Amniotic stem cell (primary cell): ENCODE measurements around the gene CFAP77.
"Not testable (repeated sequence)": the region's sequence is repeated elsewhere in the genome, so short reads cannot be mapped to it uniquely, and the experiment has no call there.

ENCODE experiments used
- DNase-seq: peaks from one replicate; lab custom pipeline; 2025; lab: John Stamatoyannopoulos, UW

Gene CFAP77

DNA sequence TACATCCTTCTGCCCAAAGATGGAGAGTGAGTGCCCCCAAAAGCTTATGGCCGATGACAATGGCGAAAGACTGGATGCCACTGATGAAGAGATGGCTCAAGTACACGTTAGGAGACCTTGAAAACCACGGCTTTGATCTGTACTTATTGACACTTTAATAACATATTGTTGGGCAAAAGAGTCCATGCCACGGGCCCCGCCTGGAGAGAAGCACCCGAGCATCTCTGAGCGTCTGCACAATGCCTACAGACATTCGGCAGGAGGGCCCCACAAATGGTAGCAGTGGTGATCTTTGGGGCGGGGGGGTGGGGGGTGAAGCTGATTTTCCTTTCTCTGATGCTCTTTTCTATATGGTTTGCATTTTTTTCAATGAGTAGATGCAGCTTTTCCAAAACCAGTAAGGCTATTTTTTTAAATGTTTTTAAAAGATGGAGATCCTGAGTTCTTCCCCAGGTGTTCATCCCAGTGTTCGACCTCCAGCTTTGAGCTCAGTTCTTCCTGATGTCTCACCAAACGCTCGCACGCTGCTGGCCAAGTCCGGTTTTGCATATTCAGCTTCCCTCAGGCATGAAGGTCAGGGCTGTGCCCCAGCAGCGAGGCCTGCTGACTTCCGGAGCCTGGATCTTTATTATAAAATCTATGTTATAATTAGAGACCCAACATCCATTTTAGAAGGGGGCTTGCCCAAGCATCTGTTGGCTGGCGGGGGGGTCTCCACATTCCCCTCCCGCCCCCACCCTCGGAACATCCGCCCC, 138.1 kb downstream of the CFAP77 start:
- DNase-seq = no peak

DNA sequence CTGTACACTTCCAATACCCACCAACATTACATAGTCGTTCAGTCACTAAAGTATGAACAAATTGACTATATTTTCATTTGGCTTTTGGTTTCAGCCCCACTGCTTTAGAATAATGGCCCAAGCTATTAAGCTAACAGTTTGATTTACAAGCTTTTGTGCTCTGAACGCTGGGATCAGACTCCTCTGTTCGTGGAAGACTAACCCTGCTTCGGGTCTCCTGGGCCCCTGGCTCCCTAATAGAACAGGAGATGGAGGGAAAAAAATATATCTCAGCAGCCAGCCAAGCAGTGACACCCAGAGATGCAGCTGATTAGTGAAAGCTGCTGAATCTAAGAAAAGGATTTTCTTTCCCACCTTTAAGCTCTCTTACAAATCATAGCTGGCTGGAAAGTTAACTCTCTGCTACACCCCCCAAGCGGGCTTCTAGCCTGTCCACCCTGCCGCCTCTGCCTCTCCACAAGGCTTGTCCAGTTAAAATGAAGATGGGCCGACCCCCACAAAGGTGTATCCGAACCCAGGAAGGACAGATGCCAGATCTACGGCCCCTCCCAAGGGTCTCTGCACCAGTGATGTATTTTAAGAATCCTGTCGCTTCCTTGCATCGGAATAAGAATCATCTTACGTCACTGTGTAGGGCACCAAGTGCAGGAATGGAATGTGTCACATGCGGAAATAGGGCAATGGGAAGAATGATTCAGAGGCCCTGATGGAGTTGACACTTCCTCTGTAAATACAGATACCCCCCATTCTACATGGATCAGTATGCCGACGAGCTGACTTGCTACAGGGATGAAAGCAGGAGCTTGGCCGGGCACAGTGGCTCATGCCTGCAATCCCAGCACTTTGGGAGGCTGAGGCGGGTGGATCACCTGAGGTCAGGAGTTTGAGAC, 139.0 kb downstream of the CFAP77 start:
- no peak for DNase-seq

DNA sequence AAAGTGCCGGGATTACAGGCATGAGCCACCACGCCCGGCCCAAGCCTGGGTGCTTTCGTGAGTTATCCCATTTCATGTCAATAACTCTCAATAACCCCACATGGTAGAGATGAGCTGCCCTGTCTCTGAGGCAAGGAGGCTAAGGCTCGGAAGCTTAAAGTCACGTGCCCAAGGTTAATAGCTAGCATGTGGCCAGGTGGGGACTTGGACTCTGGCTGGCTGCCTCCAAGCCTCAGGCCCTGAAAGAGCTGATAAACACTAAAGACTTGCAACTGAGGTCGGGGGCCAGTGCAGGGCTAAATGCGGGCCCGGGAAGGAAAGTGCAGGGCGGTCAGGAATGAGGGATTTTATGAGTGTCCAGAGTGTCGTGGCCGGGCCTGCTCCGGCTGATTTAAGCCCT, 141.5 kb downstream of the CFAP77 start:
- no peak for DNase-seq

DNA sequence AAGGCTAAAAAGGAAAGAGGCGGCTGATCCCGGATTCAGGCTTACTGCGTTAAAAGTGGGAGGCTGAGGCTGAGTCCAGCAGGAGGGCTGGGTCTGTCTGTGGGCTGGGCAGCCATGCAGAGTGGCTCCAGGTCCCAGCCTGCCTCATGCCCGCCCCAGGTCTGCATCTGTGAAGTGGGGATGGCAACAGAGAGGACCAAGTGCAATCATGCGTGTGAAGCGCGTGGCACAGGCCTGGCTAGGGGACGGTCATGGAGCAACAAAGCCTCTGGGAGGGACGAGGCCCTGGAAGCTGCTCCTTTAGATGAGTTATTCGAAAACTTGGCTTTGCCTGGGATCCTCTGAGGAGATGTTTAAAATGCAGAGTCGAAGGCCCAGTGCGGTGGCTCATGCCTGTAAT, 142.0 kb downstream of the CFAP77 start:
- DNase-seq = no peak

DNA sequence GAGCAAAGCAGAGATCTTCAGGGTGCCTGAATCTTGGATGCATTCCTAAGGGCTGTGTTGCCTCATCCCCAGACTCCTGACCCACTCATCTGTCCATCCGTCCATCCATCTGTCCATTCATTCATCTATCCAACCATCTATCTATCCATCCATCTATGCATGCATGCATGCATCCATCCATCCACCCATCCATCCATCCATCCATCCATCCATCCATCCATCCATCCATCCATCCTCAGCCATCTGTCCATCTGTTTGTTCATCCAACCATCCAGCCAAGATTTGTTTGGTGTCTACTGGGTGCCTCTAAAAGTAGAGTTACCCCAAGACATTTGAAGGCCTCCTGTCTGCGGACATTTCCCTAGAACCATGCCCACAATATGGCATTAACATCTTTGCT, 144.7 kb downstream of the CFAP77 start:
- DNase-seq = no peak

DNA sequence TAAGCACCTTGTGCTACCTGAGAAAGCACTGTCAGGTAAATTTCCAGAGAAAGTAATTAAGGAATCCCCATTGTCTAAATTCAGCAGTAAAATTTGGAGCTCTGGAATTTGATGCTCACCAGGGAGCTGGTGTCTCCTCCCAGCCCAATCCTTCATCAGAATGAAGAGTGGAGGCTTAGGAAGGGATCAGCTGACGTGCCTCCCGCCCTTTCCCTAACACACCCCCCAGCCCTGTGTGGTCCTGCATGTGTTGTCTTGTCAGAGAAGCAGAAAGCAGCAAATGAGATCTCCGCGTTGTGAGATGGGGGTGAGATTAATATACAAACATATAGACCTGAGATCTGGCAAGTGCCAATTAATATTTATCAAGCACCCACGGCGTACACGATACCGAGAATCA, 145.5 kb downstream of the CFAP77 start:
- DNase-seq = no peak

DNA sequence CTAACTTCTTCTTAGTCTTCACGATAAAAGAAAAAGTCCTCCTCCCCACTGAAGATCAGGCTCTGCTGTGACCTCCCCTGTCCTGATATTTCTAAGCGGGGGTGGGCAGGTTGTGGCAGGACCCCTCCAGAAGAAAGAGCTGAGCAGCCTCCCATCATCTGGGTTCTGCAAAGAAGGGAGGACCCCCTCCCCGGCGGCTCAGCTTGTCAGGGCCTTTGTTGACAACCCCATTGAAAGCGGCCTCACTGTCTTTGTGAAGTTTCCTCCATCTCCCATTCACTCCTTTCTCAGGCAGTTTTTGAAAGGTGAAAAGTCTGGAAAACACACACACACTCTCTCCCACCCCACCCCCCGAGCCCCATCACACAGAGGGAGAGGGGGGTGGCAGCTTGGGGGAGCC, 146.2 kb downstream of the CFAP77 start:
- no peak for DNase-seq

DNA sequence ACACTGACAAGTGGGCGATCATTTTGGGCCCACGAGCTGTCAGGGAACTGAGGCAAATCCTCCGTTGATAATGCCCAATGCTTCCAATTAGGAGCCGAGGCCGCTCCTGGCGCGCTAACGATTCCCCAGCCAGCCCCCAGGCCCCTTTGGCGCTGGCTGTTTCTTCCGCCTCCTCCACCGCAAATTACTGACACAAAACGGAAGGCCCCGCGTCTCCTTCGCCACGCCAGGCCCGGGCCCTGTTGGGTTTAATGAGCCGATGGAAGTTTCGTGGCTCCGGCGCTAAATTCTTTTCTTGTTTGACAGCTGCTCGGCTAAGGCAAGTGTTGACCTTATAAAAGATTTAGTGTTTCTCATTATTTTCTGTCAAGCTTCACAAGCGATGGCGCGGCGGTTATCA, 146.7 kb downstream of the CFAP77 start:
- no peak for DNase-seq

DNA sequence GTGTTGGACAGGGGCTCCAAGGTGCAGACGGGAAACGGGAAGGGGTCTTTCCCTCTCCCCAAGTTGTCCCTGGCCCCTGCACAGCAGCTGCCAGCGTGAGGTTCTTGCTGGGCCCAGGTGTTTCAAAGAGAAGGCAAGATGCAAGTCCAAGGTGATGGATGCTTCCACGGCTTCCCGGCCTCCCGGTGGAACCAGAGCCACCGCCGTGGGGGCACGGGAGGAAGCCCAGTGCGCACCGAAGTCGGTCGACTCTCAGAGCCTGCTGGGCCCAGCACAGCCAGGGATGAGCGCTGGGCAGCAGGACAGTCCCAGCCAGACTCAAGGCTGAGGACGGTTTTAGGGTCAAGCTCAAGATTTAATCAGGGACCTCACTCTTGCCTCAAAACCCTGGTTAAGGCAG, 147.1 kb downstream of the CFAP77 start:
- no peak for DNase-seq

DNA sequence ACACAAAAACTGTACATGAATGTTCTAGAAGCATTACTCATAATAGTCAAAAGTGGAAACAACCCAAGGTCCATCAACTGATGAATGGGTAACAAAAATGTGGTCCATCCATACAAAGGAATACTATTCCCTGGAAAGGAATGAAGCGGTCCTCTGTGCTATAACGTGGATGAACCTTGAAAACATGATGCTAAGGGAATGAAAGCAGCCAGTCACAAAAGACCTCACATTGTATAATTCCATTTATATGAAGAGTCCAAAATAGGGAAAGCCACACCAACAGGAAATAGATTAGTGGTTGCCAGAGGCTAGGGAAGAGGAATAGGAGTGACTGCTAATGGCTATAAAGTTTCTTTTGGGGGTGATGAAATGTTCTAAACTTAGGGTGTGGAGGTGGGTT, 149.7 kb downstream of the CFAP77 start:
- no peak for DNase-seq

DNA sequence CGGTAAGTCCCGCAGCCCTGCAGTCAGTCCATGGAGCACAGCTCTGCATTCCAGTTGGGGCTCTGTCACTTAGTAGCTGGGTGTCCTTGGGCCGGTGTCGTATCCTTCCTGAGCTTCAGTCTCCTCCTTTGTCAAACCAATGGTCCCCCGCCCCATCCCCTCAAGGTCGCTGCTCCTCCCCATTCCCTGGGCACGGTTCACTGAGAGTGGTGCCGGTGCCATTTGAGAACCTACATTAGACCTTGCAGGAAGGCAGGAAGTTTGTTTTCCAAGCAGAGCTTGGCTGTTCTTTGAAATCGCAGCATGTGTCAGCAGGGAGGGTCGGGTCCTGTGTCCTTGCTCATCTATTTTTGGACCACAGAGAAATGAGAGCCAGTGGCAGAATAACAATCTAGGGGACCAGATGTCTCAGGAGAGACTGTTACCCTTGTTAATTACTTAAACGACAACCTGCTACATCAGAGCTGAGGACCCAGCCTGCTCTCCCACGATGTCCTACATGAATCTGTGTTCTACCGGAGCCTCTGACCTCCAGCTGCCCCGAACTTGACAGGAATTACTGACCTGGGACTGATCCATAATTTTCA, 150.7 kb downstream of the CFAP77 start:
- no peak for DNase-seq

DNA sequence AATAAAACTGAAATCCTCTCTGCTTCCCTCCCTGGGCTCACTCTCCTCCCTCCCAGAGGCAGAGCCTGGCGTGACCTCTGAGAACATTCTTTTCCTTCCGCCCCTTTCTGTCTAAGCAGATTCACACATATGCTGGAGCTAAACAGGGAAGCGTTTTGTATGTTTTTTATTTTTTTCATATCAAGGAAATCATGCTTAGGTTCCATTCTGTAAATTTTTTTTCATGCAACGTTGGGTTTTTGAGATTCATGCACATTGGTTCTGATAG, 152.2 kb downstream of the CFAP77 start:
- no peak for DNase-seq

DNA sequence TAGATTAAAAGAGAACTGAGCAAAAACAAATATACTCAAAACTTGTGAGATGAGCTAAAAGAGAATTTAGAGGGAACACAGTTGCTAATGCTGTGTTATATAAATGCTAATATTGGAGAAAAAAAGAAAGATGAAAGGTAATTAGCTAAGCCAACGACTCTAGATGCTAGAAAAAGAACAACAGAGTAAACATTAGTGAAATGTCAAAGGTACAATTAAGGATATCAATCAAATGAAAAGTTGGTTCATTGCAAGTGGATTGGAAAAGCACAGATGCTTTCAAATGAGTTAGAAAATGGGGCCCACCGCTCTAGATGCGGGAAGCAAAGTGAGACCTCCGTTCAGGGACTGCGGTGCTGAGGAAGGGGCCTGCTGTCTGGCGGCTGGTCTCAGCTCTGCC, 154.5 kb downstream of the CFAP77 start:
- DNase-seq = no peak

DNA sequence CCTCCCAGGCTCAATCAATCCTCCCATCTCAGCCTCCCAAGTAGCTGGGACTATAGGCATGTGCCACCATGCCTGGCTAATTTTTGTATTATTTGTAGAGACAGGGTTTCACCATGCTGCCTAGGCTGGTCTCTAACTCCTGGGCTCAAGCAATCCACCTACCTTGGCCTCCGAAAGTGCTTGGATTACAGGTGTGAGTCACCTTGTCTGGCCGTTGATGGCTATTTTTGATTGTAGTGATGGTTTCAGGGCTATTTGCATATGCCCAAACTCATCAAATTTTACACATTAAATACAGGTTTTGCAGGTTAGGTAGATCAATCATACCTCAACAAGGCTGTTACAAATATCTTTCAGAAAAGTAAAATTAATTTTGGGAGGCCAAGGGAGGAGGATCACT, 158.8 kb downstream of the CFAP77 start:
- DNase-seq = not testable (repeated sequence)

DNA sequence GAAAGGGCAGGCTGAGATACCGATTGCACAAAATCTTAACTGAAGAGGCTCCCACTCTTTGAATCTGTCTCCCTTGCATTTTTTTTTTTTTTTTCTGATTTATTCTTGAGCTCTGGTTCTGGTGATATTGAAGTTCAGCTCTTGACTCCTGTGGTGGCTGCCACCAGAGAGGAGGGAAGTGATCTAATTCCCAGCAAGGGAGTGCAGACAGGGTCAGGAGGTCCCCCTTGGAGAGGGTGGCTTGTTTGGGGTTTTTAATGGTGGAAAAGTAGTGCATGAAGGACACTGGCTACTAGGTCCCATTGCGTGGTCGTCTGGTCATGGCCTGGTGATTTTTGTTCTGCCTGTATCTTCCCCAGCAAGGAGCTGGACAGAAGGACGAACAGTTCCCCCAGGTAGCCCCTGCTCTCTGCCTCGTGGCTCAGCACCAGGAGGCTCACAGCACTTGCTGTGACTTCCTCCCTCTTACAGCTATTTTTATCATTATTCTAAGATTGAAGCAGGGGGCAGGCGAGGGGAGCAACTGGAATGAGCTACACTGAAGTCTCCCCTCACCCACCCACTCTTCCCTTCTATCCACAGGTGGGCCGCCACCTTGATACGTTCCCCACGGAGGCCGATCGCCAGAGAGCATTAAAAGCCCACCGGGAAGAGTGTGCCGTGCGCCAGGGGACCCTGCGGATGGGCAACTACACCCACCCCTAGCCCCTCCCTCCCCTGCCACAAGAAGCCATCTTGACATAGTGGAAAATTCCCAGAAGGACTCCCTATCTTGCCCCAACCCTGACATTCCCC, 162.0 kb downstream of the CFAP77 start:
- no peak for DNase-seq

DNA sequence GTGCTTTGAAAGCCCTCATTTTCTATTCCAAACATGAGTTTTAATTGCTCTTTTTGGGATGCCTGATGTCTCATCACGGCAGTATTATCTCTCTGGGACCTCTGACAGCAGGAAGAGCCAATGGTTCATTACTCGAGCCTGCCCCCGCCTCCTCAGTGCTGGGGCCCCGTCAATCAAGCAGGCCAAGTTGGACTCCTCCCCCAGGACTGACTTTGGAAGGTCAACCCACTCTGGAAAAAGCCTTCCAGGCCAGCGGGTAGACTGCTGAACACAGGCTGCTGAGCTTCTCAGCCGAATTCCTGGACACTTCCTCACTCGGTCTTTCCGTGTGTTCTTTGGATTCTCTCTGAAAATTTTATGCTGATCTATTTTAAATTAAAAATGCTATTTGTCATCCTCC, 162.9 kb downstream of the CFAP77 start:
- no peak for DNase-seq

DNA sequence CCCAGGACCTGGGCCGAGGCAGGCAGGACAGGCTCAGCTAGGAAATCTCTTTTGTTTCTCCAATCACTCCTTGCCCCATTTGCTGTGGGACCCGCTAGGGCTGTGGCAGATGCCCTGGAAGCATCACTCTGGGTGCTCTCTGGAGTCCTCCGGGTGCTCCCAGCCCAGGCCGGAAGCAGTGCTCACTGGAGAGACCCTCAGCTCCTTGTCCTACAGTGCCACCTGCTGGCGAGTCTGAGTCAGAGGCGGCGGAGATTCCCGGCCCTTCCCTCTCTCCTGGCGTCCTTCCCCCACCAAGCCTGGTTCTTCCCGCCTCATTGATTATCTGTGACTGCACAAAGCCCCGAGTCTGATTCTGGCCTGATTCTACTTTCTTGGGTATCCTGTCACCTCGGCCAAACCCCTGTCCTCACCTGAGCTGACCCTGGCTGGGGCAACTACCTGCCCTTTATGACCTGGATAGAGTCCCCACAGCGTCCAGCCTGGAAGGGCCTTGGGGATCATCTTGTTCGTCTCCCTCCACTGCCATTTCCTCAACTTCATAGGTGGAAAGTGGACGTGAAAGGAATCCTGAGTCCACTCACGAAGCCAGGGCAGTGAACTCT, 165.1 kb downstream of the CFAP77 start:
- peak; percentile 37 for DNase-seq

DNA sequence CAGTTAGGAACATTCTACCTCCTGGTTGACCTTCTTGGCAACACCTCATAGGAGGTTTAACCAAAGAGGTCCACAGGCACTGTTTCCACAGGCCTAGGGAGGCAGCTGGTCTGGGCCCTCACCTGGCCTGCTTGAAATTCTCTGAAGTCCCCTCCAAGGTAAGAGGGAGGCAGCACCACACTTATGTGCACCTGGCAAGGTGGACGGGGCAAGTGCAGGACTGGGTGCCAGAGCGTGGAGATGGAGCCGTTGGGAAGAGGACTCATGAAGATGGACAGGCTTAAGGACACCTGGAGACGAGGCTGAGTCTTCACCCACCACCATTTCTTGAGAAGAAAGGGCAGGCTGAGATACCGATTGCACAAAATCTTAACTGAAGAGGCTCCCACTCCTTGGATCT, 165.8 kb downstream of the CFAP77 start:
- no peak for DNase-seq

DNA sequence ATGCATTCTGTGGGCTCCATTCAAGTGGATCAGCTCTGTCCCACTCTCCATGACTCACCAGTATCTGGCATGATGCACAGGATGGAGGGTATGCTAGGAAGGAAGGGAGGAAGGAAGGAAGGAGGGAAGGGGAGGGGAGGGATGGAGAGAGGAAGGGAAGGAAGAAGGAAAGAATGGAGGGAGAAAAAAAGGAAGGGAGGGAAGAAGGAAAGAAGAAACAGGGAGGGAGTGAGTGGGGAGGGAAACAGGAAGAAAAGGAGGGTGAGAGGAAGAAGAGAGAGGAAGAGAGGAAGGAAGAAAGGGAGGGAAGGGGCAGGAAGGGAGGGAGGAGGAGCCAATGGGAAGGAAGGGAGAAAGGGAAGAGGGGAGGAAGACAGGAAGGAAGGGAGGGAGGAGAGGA, 167.1 kb downstream of the CFAP77 start:
- no peak for DNase-seq

DNA sequence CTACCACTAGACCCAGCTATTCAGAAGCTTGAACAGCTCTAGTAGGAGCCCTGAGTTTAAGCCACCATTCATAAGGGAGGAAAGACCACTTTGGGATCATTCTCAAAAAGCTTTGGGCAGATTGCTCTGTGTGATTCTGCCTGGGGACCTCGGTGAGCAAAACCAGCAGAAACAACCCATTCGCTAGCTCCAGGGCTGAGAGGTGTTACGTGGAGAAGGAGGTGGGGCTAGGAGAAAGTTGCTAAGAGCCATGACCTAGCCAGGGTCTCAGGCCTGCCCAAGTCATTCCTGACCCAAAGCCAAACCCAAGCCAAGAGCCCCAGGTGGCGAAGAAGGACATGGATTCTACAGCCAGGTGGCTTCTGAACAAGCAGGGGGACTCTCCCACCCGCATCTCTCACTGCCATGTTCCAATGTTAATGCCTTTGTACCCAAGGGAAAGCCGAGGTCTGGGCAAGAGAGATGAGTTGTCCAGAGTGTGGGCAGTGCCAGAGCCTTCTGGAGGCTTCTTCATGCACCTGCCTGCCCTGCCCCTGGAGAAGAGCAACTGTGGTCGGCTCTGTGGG, 168.4 kb downstream of the CFAP77 start:
- no peak for DNase-seq

DNA sequence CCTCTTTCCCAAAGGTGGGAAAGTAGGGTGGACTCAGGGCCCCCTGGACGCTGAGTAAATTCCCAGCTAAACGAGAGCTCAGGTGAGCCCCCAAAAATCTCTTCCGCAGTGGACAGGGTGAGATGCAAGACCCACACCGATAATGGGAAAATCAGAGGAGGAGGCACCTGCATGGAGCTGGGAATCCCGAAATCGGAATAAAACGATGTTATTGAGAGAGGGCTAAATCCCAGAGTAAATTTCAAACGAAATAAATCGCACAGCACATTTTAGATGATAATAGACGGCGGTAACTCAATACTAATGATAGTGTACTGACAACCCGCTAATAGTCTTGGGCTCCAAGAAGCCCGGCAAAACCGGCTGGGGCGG, 169.4 kb downstream of the CFAP77 start:
- no peak for DNase-seq

DNA sequence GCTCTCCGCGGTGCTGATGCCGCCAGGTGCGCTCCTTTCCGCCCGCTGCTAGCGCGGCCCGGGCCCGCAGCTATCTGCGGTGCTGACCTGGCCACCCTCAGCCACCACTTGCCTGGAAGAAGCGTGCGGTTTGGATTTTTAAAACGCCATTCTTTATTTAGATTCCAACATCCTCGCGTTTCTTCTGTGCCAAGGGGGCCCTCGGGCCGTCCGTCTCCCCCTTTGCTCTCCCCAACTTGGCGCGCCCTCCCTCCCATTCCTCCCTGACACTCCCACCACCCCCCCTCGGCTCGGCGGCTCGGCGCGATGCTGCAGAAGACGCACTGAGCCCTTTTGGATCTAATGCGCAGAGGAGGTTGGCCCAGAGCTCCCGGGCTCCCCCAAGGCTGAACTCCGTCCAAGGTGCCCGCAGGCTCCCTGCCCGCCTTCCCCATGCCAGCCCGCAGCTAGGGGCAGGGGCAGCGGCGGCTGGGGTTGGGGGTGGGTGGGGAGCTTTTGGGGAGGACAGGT, 172.3 kb downstream of the CFAP77 start, which contains the start of gene BARHL1:
Gene BARHL1, plus strand, starts transcription at position 331 of the 510 bp plus-strand sequence. CDS start 192 bp downstream, outside the sequence.
- DNase-seq = no peak
